Measurements from ENCODE around the gene F12. TPM values are rescaled to one million over a fixed set of nuclear protein-coding genes. Genes with fewer than 3 reads are reported as not detected.

Gene F12
- total RNA-seq, 1 experiment from 2014 or later: not detected

- ChIA-PET CTCF (no interaction called here), POLR2A (ENCODE audit: low non-redundant PET) (interaction anchor here (0.6 kb wide), 1 partner anchor 691 kb away, joined by 3 read pairs; no protein-coding TSS in a partner anchor)
- Histone ChIP-seq H3K4me3 (ENCODE audit: low read depth, low read length, poor library complexity, severe bottlenecking) (no peak overlapping the region), H3K27ac (ENCODE audit: low read depth, low read length, poor library complexity, severe bottlenecking) (no peak overlapping the region), H3K27me3 (replicated peaks; ENCODE audit: insufficient read depth, low read depth, low read length, poor library complexity) (no peaks in the 10 kb centered on the region), H3K36me3 (ENCODE audit: insufficient read depth, low read length, poor library complexity, severe bottlenecking) (peaks cover 16% of the 10 kb centered on the region), H3K4me1 (ENCODE audit: insufficient read depth, low read length, poor library complexity, severe bottlenecking) (no peaks in the 10 kb centered on the region), H3K9me3 (ENCODE audit: low read depth, low read length, poor library complexity, severe bottlenecking) (no peaks in the 10 kb centered on the region)
- no peak for DNase-seq (ENCODE audit: low spot score)
- intact Hi-C loops (cut with micrococcal nuclease; ENCODE audit: unreplicated experiment): no loop called here
- TF ChIP-seq EZH2 (IDR thresholded peaks at IDR 0.05; ENCODE audit: borderline replicate concordance, low read depth, low read length, poor library complexity, severe bottlenecking) (no peak), CTCF (conservative IDR thresholded peaks at IDR 0.05; ENCODE audit: low read depth, low read length) (no peak)
- BruUV-seq (replicated peaks): no TSS peak
Observed at GRCh38 chr5:177438468-177438867, 29.1 kb upstream of the F12 start.

GRCh38 chr5:177437623-177438022, 28.3 kb upstream of the F12 start:
- no peak overlapping the region for H3K27ac ChIP-seq (ENCODE audit: low read depth, low read length, poor library complexity, severe bottlenecking)
- ChIA-PET CTCF (no interaction called here), POLR2A (ENCODE audit: low non-redundant PET) (no interaction called here)
- no peaks in the 10 kb centered on the region for H3K9me3 ChIP-seq (ENCODE audit: low read depth, low read length, poor library complexity, severe bottlenecking)
- no peaks in the 10 kb centered on the region for H3K4me1 ChIP-seq (ENCODE audit: insufficient read depth, low read length, poor library complexity, severe bottlenecking)
- intact Hi-C loops (cut with micrococcal nuclease; ENCODE audit: unreplicated experiment): no loop called here
- DNase-seq (ENCODE audit: low spot score): no peak
- TF ChIP-seq EZH2 (IDR thresholded peaks at IDR 0.05; ENCODE audit: borderline replicate concordance, low read depth, low read length, poor library complexity, severe bottlenecking): no peak
- TF ChIP-seq CTCF (conservative IDR thresholded peaks at IDR 0.05; ENCODE audit: low read depth, low read length): no peak
- H3K27me3 ChIP-seq (replicated peaks; ENCODE audit: insufficient read depth, low read depth, low read length, poor library complexity): no peaks in the 10 kb centered on the region
- BruUV-seq (replicated peaks): no TSS peak
- peaks cover 19% of the 10 kb centered on the region for H3K36me3 ChIP-seq (ENCODE audit: insufficient read depth, low read length, poor library complexity, severe bottlenecking)
- no peak overlapping the region for H3K4me3 ChIP-seq (ENCODE audit: low read depth, low read length, poor library complexity, severe bottlenecking)

- ChIA-PET CTCF (no interaction called here), POLR2A (ENCODE audit: low non-redundant PET) (no interaction called here)
- Histone ChIP-seq H3K27ac (ENCODE audit: low read depth, low read length, poor library complexity, severe bottlenecking) (no peak overlapping the region), H3K27me3 (replicated peaks; ENCODE audit: insufficient read depth, low read depth, low read length, poor library complexity) (no peaks in the 10 kb centered on the region), H3K36me3 (ENCODE audit: insufficient read depth, low read length, poor library complexity, severe bottlenecking) (peaks cover 26% of the 10 kb centered on the region), H3K9me3 (ENCODE audit: low read depth, low read length, poor library complexity, severe bottlenecking) (no peaks in the 10 kb centered on the region), H3K4me3 (ENCODE audit: low read depth, low read length, poor library complexity, severe bottlenecking) (no peak overlapping the region), H3K4me1 (ENCODE audit: insufficient read depth, low read length, poor library complexity, severe bottlenecking) (no peaks in the 10 kb centered on the region)
- intact Hi-C loops (cut with micrococcal nuclease; ENCODE audit: unreplicated experiment): no loop called here
- TF ChIP-seq EZH2 (IDR thresholded peaks at IDR 0.05; ENCODE audit: borderline replicate concordance, low read depth, low read length, poor library complexity, severe bottlenecking) (no peak), CTCF (conservative IDR thresholded peaks at IDR 0.05; ENCODE audit: low read depth, low read length) (no peak)
- no peak for DNase-seq (ENCODE audit: low spot score)
- BruUV-seq (replicated peaks): no TSS peak
Observed at GRCh38 chr5:177435847-177436536, 26.6 kb upstream of the F12 start.

All from A673 (cell line).